Choroid plexus epithelial cell (primary cell): ENCODE results near the gene HIPK3.
A peak's percentile ranks its signal among the peaks of the same experiment; 100 is the strongest.
"Not testable (repeated sequence)": the region's sequence is repeated elsewhere in the genome, so short reads cannot be mapped to it uniquely, and the experiment has no call there.

Experiments used
- DNase-seq: peaks from one replicate; pipeline ENCODE4 v3.0.0-alpha.2; 2010; ENCODE audit warnings: low read depth
- H3K4me3 ChIP-seq: 2 replicates; pipeline ENCODE4 v1.5.1; 2011; ENCODE audit warnings: low read depth, mild to moderate bottlenecking, control low read depth, low read length, moderate library complexity
- CTCF ChIP-seq: conservative IDR thresholded peaks from 2 replicates; pipeline ENCODE4 v1.5.1; 2011; ENCODE audit warnings: low read depth, mild to moderate bottlenecking, control low read depth, inconsistent platforms, low read length, moderate library complexity

HIPK3 gene

GRCh38 chr11:33248416-33248971 is 8.7 kb upstream of the HIPK3 start:
- no peak for TF ChIP-seq CTCF
- no peak overlapping the region for H3K4me3 ChIP-seq
- peak; percentile 32 for DNase-seq

GRCh38 chr11:33256031-33256812 is 959 bp upstream of the HIPK3 start:
- no peak for TF ChIP-seq CTCF
- peak overlapping the region; percentile 91 for H3K4me3 ChIP-seq
- DNase-seq, result no peak

GRCh38 chr11:33256813-33257159 is 395 bp upstream of the HIPK3 start:
- no peak for DNase-seq
- peak overlapping the region; percentile 91 for H3K4me3 ChIP-seq
- TF ChIP-seq CTCF, result no peak

GRCh38 chr11:33257897-33258630 is 883 bp downstream of the HIPK3 start:
- H3K4me3 ChIP-seq, result peak overlapping the region; percentile 91
- peak; percentile 89 for DNase-seq
- peak; percentile 26 for TF ChIP-seq CTCF

GRCh38 chr11:33258631-33259205 is 1.5 kb downstream of the HIPK3 start:
- peak; percentile 73 for DNase-seq
- TF ChIP-seq CTCF, result no peak
- peak overlapping the region; percentile 91 for H3K4me3 ChIP-seq

GRCh38 chr11:33259869-33260268 is 2.7 kb downstream of the HIPK3 start:
- TF ChIP-seq CTCF, result no peak
- peak overlapping the region; percentile 91 for H3K4me3 ChIP-seq
- DNase-seq, result no peak

GRCh38 chr11:33261350-33261749 is 4.2 kb downstream of the HIPK3 start:
- not testable (repeated sequence) for H3K4me3 ChIP-seq, DNase-seq
